ENCODE measurements around the gene SULT1E1.

GRCh38 chr4:69894721-69895120 lies 34.8 kb upstream of the SULT1E1 start:
- TF ChIP-seq, protein P1, sequence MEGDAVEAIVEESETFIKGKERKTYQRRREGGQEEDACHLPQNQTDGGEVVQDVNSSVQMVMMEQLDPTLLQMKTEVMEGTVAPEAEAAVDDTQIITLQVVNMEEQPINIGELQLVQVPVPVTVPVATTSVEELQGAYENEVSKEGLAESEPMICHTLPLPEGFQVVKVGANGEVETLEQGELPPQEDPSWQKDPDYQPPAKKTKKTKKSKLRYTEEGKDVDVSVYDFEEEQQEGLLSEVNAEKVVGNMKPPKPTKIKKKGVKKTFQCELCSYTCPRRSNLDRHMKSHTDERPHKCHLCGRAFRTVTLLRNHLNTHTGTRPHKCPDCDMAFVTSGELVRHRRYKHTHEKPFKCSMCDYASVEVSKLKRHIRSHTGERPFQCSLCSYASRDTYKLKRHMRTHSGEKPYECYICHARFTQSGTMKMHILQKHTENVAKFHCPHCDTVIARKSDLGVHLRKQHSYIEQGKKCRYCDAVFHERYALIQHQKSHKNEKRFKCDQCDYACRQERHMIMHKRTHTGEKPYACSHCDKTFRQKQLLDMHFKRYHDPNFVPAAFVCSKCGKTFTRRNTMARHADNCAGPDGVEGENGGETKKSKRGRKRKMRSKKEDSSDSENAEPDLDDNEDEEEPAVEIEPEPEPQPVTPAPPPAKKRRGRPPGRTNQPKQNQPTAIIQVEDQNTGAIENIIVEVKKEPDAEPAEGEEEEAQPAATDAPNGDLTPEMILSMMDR (IDR thresholded peaks at IDR 0.05), result no peak
- TF ChIP-seq POLR2A (IDR thresholded peaks at IDR 0.05), result no peak
